ENCODE data around the gene PSMB4. TPM values are rescaled to one million over a fixed set of nuclear protein-coding genes. Genes with fewer than 3 reads are reported as not detected.
"Not testable (repeated sequence)": the region's sequence is repeated elsewhere in the genome, so short reads cannot be mapped to it uniquely, and the experiment has no call there.

PSMB4 gene
- polyA plus RNA-seq, 5 donors: 201 to 248 (median 223) TPM

- peak; percentile 88 to 89 for DNase-seq
Measured at GRCh38 chr1:151372058-151372934, 27.1 kb upstream of the PSMB4 start, which contains the start of gene SELENBP1. Gene SELENBP1 (minus strand): TSS chr1:151372705. CDS start chr1:151372641, 64 bp downstream.

DNA sequence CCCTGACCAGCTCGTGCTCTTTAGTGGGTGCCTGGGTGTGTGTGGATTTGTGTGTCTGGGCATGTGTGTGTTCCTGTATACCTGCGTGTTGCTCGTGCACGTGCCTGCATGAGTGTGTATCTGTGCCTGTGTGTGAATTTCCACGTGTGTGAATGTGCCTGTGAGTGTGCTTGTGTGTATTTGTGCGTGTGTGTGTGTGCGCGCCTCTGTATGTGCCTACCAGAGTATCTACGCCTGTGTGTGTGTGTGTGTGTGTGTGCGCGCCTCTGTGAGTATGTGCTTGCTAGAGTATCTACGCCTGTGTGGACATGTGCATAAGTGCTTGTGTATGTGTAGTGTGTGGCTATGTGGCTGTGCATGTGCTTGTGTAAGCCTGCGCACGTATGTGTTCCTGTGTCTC lies 26.2 kb upstream of the PSMB4 start:
- no peak for DNase-seq

GRCh38 chr1:151377150-151377884 lies 22.1 kb upstream of the PSMB4 start:
- no peak for DNase-seq

- DNase-seq: no peak
Measured at GRCh38 chr1:151384584-151384983, 14.8 kb upstream of the PSMB4 start.

GRCh38 chr1:151386002-151386401 lies 13.4 kb upstream of the PSMB4 start:
- DNase-seq: no peak

- DNase-seq: not testable (repeated sequence)
Measured at GRCh38 chr1:151390221-151391078, 8.9 kb upstream of the PSMB4 start.

- DNase-seq: no peak
Measured at GRCh38 chr1:151391079-151391563, 8.3 kb upstream of the PSMB4 start.

DNA sequence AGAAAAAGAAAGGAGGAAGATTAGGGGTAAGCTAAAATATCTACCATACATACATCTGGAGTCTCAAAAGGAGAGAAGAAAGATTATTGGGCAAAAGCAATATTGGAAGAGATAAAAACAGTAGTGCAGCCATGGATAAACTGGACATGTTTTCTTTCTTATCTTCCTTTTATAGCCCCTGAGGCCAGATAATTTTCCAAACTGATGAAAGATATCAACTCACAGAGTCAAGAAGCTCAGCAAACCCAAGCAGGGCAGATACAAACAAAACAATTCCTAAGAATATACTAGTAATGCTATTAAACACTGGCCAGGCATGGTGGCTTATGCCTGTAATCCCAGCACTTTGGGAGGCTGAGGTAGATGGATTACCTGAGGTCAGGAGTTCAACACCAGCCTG lies 5.8 kb upstream of the PSMB4 start:
- DNase-seq: no peak

DNA sequence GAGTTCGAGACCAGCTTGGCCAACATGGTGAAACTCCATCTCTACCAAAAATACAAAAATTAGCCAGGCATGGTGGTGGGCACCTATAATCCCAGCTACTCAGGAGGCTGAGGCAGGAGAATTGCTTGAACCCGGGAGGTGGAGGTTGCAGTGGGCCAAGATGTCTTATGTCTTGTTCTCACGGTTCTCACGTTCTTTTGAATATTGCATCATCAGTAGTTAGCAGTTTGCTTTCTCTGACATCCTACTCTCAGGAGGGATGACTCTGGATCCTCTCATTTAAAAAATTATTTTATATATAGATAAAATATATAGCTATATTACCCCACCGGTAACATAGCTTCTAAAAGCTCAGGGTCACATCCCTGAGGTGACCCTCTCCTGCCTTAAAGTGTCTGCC lies 3.1 kb upstream of the PSMB4 start:
- not testable (repeated sequence) for DNase-seq

- no peak for DNase-seq
Measured at GRCh38 chr1:151401125-151401788, 1.9 kb downstream of the PSMB4 start.

- DNase-seq: no peak
Measured at GRCh38 chr1:151401860-151402259, 2.5 kb downstream of the PSMB4 start.

GRCh38 chr1:151402764-151403163 lies 3.4 kb downstream of the PSMB4 start:
- no peak for DNase-seq

- DNase-seq: no peak
Measured at GRCh38 chr1:151403612-151404011, 4.2 kb downstream of the PSMB4 start.

GRCh38 chr1:151405187-151405951 lies 6.0 kb downstream of the PSMB4 start:
- no peak for DNase-seq

- DNase-seq: no peak
Measured at GRCh38 chr1:151406176-151406575, 6.8 kb downstream of the PSMB4 start.

GRCh38 chr1:151407304-151407703 lies 7.9 kb downstream of the PSMB4 start:
- DNase-seq: no peak

DNA sequence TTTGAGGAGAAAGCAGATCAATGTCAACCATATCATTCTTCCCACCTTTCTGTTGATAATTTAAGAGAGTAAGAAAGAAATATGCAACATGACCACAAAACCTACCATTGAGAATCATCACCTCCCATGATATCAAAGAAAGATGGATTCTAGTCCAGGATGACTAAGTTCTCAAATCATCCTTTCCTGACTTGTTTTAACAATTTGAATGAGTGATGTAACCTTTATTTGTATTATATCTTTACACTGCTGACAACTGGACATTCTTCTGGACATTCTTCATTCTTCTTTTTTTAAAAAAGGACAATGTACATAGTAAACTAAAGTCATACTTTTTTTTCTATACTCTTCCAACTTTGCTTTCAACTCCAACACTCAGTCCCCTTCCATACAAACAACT lies 9.5 kb downstream of the PSMB4 start:
- no peak for DNase-seq

DNA sequence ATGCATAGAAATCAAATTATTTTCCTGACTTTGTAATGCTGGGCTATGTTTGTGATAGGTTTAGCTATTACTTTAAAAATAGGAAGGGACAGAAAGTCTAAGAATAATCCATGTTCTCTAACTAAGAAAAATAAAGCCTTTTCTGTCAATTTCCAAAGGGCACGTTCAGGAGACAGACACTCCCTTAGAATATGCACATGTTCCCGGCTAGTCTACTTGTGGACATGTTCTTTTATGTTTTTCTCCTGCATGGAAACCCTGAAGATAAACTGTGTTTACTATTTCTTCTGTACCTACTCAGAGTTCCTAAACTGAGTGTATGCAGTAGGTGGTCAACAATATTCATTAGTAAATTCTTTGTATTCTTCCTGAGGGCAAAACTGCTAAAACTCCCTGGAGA lies 12.5 kb downstream of the PSMB4 start:
- DNase-seq: no peak

DNA sequence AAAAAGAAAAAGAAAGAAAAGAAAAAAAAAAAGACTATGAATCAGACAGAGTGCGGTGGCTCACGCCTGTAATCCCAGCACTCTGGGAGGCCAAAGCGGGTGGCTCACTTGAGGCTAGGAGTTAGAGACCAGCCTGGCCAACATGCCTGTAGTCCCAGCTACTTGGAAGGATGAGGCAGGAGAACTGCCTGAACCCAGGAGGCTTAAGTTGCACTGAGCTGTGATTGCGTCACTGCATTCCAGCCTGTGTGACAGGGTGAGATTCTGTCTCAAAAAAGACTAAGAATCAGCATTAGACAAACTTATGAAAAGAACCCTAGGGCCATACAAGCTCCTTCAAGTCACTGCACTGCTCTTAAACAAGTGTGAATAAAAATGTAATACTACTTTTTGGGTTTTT lies 16.9 kb downstream of the PSMB4 start:
- DNase-seq: no peak

GRCh38 chr1:151418081-151418480 lies 18.7 kb downstream of the PSMB4 start:
- no peak for DNase-seq

Data from right lung (tissue), 5 donors.